Colonic mucosa (tissue), 4 donors: ENCODE results near the gene PAPOLA. TPM values are rescaled to one million over a fixed set of nuclear protein-coding genes. Genes with fewer than 3 reads are reported as not detected.

Experiments used
- DNase-seq: peaks from one replicate; pipeline ENCODE4 v3.0.0-alpha.2; 2020
- H3K27ac ChIP-seq: fragments of 200-600 bp; one replicate; pipeline ENCODE4 v1.8.0; 2021
- H3K27me3 ChIP-seq: fragments of 200-600 bp; one replicate; pipeline ENCODE4 v1.8.0; 2021
- H3K36me3 ChIP-seq: fragments of 200-600 bp; one replicate; pipeline ENCODE4 v1.8.0; 2021
- H3K4me1 ChIP-seq: fragments of 200-600 bp; one replicate; pipeline ENCODE4 v1.8.0; 2021; ENCODE audit warnings: mild to moderate bottlenecking
- H3K4me3 ChIP-seq: fragments of 200-600 bp; one replicate; pipeline ENCODE4 v1.8.0; 2021
- H3K9ac ChIP-seq, 2 donors: one replicate each; pipeline ENCODE4 v1.7.0; 2013; ENCODE audit warnings: control low read depth in 2 of 2, low read depth in 2 of 2, low read length in 2 of 2
- H3K9me3 ChIP-seq: fragments of 200-600 bp; one replicate; pipeline ENCODE4 v1.8.0; 2021
- intact Hi-C: fragments of 100-400 bp; cut with DNase I; formaldehyde crosslinking; loops from one replicate; pipeline ENCODE4 v1.14.1; 2022
- total RNA-seq, 2 donors: library from RNA; stranded (reverse); fragmentation: NEBNext Ultra II Directional in 1 of 2; extraction: Animal tissue kit (Norgen Biotek cat#: 25700) in 1 of 2; gene quantifications; one replicate each; pipeline ENCODE4 v1.2.1, GENCODE V29; 2021
- TF ChIP-seq, protein P1 (sequence below): fragments of 200-600 bp; IDR thresholded peaks from one replicate; pipeline ENCODE4 v1.8.0; 2022; ENCODE audit warnings: antibody characterized with exemption, mild to moderate bottlenecking
- donor health status: healthy.
- donor health status: DM: no; HTN: no; CAD: no.
- donor health status: DM: no; HTN: no; CAD: no.

The PAPOLA gene
- total RNA-seq, 2 donors from 2014 or later = 176 to 196 TPM

DNA sequence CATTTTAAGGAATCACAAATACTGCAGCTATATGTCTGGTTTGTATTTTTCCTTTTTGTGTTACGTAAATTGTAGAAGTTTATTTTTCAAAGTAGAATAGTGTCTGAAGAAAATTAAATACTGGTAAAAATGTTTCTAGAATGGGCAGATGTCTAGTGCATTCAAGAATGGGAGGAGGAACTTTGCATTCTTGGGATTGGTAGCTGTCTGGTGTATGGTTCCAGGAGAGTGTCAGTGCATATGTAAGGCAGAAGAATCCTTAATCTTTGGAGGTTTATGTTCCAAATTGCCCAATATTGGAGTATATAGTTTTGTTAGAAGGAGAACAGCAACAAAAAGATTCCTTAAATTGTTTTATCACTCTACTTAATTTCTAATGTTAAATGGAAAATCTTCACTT, 13.5 kb downstream of the PAPOLA start:
- DNase-seq = no peak
- Histone ChIP-seq H3K27me3 (no peaks in the 10 kb centered on the region), H3K36me3 (no peaks in the 10 kb centered on the region), H3K27ac (no peak overlapping the region), H3K4me3 (no peak overlapping the region), H3K9ac (no peak overlapping the region), H3K9me3 (no peaks in the 10 kb centered on the region), H3K4me1 (no peaks in the 10 kb centered on the region)
- intact Hi-C loops = no loop called here
- TF ChIP-seq, protein P1, sequence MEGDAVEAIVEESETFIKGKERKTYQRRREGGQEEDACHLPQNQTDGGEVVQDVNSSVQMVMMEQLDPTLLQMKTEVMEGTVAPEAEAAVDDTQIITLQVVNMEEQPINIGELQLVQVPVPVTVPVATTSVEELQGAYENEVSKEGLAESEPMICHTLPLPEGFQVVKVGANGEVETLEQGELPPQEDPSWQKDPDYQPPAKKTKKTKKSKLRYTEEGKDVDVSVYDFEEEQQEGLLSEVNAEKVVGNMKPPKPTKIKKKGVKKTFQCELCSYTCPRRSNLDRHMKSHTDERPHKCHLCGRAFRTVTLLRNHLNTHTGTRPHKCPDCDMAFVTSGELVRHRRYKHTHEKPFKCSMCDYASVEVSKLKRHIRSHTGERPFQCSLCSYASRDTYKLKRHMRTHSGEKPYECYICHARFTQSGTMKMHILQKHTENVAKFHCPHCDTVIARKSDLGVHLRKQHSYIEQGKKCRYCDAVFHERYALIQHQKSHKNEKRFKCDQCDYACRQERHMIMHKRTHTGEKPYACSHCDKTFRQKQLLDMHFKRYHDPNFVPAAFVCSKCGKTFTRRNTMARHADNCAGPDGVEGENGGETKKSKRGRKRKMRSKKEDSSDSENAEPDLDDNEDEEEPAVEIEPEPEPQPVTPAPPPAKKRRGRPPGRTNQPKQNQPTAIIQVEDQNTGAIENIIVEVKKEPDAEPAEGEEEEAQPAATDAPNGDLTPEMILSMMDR = no peak

DNA sequence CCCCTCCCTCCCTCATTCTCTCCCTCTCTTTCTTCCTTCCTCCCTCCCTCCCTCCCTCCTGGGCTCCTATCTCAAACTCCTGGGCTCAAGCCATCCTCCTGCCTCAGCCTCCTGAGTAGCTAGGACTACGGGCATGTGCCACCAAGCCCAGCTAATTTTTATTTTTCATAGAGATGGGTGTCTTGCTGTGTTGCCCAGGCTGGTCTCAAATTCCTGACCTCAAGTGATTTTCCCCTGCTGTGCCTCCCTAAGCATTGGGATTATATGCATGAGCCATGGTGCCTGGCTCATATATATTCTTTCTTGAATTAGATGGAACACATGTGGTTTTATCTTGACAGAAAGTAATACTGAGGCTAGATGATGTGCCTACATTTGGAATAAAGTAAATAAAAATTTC, 14.2 kb downstream of the PAPOLA start:
- TF ChIP-seq, protein P1 = no peak
- no peaks in the 10 kb centered on the region for H3K27me3 ChIP-seq
- DNase-seq = no peak
- H3K27ac ChIP-seq = no peak overlapping the region
- H3K4me3 ChIP-seq = no peak overlapping the region
- no peaks in the 10 kb centered on the region for H3K9me3 ChIP-seq
- H3K9ac ChIP-seq = no peak overlapping the region
- no peaks in the 10 kb centered on the region for H3K36me3 ChIP-seq
- intact Hi-C loops = no loop called here
- no peaks in the 10 kb centered on the region for H3K4me1 ChIP-seq

DNA sequence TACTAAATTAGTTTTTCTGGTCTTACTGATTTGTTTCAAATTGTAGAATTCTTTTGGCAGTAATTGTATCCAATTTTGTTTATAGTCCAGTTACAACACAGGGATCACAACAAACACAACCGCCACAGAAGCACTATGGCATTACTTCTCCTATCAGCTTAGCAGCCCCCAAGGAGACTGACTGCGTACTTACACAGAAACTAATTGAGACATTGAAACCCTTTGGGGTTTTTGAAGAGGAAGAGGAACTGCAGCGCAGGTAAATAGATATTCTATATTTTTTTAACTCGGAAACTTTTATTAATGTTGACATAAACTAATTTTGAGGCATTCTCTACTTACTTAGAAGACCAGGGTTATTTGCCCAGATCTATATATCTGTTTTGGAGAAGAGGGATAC, 17.8 kb downstream of the PAPOLA start:
- Histone ChIP-seq H3K27me3 (no peaks in the 10 kb centered on the region), H3K27ac (no peak overlapping the region), H3K4me3 (no peak overlapping the region), H3K9ac (no peak overlapping the region), H3K36me3 (no peaks in the 10 kb centered on the region), H3K9me3 (no peaks in the 10 kb centered on the region), H3K4me1 (no peaks in the 10 kb centered on the region)
- no peak for DNase-seq
- TF ChIP-seq, protein P1 = no peak
- intact Hi-C loops = no loop called here

DNA sequence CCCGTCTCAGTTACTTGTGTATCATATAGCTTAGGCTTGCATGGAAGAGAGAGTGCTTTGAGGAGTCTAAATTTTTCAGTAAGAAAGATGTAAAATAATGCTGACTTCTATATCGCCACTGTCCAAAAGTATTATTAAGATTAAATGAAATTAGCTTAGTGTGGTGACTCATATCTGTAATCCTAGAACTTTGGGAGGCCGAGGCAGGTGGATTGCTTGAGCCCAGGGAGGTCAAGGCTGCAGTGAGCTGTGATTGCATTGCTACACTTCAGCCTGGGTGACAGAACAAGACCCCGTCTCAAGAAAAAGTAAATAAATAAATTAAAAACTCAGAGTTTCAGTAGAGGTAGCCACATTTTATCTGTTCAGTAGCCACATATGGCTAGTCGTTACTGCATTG, 23.3 kb downstream of the PAPOLA start:
- Histone ChIP-seq H3K27ac (no peak overlapping the region), H3K27me3 (no peaks in the 10 kb centered on the region), H3K4me1 (no peaks in the 10 kb centered on the region), H3K9me3 (no peaks in the 10 kb centered on the region), H3K36me3 (peaks cover 5% of the 10 kb centered on the region), H3K4me3 (no peak overlapping the region), H3K9ac (no peak overlapping the region)
- TF ChIP-seq, protein P1 = no peak
- intact Hi-C loops = no loop called here
- DNase-seq = no peak

DNA sequence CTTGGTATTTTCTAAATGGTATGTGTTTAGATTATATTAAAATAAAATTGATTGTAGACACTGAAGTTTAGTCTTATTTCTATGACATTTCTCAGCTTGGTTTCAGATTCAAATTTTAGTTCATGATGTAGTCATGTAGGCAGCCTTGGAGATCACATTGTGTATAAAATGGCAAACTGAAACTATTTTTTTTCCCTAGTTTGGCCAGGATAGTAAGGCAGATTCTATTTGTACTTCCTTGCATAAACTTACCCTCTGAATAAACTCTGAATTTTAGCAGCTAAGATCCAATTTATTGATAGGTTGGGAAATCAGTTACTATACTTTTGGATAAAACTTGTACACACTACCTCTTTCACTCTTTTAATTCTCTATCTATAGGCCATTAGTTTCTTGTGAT, 30.4 kb downstream of the PAPOLA start:
- no peaks in the 10 kb centered on the region for H3K9me3 ChIP-seq
- TF ChIP-seq, protein P1 = no peak
- no peaks in the 10 kb centered on the region for H3K36me3 ChIP-seq
- H3K9ac ChIP-seq = no peak overlapping the region
- intact Hi-C loops = no loop called here
- no peaks in the 10 kb centered on the region for H3K27me3 ChIP-seq
- H3K4me1 ChIP-seq = no peaks in the 10 kb centered on the region
- no peak for DNase-seq
- no peak overlapping the region for H3K27ac ChIP-seq
- no peak overlapping the region for H3K4me3 ChIP-seq

DNA sequence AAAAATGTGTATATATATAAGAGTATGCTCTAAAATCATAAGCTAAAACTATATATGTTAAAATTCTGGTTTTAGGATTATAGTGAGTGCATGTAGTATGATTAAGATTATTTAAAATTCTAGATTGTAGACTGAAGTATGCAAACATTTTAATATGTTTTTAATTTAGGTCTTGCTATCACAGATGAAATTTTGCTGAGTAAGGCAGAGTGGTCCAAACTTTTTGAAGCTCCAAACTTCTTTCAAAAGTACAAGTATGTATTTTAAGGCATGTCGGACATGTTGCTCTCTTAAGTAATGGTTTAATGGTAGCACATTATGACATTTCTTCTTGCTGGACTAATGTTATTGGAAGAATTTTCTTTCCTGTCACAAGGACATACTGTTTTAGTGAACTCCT, 34.6 kb downstream of the PAPOLA start:
- no peak overlapping the region for H3K27ac ChIP-seq
- TF ChIP-seq, protein P1 = no peak
- no peaks in the 10 kb centered on the region for H3K27me3 ChIP-seq
- H3K9ac ChIP-seq = no peak overlapping the region
- no peaks in the 10 kb centered on the region for H3K9me3 ChIP-seq
- intact Hi-C loops = no loop called here
- no peak overlapping the region for H3K4me3 ChIP-seq
- no peaks in the 10 kb centered on the region for H3K4me1 ChIP-seq
- no peaks in the 10 kb centered on the region for H3K36me3 ChIP-seq
- no peak for DNase-seq
